EH (cell line): ENCODE results near the gene TNNT2.
A peak's percentile ranks its signal among the peaks of the same experiment; 100 is the strongest.

Source experiments
- DNase-seq: peaks from one replicate; pipeline ENCODE4 v3.0.0-alpha.2; 2015; ENCODE audit warnings: low read depth

The TNNT2 gene

GRCh38 chr1:201356701-201357100 is 20.8 kb downstream of the TNNT2 start:
- no peak for DNase-seq

- no peak for DNase-seq
Measured at GRCh38 chr1:201356236-201356635, 21.2 kb downstream of the TNNT2 start.

- DNase-seq, result no peak
Measured at GRCh38 chr1:201355471-201355870, 22.0 kb downstream of the TNNT2 start.

- no peak for DNase-seq
Measured at GRCh38 chr1:201354901-201355295, 22.6 kb downstream of the TNNT2 start.

- no peak for DNase-seq
Measured at GRCh38 chr1:201354151-201354900, 23.2 kb downstream of the TNNT2 start.

- no peak for DNase-seq
Measured at GRCh38 chr1:201353186-201353940, 24.1 kb downstream of the TNNT2 start.

GRCh38 chr1:201351617-201352016 is 25.9 kb downstream of the TNNT2 start:
- no peak for DNase-seq

GRCh38 chr1:201350884-201351283 is 26.6 kb downstream of the TNNT2 start:
- DNase-seq, result no peak

GRCh38 chr1:201350361-201350725 is 27.1 kb downstream of the TNNT2 start:
- DNase-seq, result no peak

GRCh38 chr1:201349092-201349491 is 28.4 kb downstream of the TNNT2 start:
- no peak for DNase-seq

GRCh38 chr1:201348211-201348566 is 29.3 kb downstream of the TNNT2 start:
- DNase-seq, result peak; percentile 61

- DNase-seq, result no peak
Measured at GRCh38 chr1:201347498-201348210, 29.8 kb downstream of the TNNT2 start.

GRCh38 chr1:201346987-201347386 is 30.5 kb downstream of the TNNT2 start:
- DNase-seq, result no peak

- DNase-seq, result peak; percentile 71
Measured at GRCh38 chr1:201346337-201346939, 31.0 kb downstream of the TNNT2 start.

- no peak for DNase-seq
Measured at GRCh38 chr1:201345081-201345355, 32.5 kb downstream of the TNNT2 start.

GRCh38 chr1:201344206-201345080 is 33.0 kb downstream of the TNNT2 start:
- no peak for DNase-seq

GRCh38 chr1:201341377-201341776 is 36.1 kb downstream of the TNNT2 start:
- DNase-seq, result no peak

GRCh38 chr1:201336711-201337450 is 40.6 kb downstream of the TNNT2 start:
- no peak for DNase-seq

GRCh38 chr1:201335901-201336300 is 41.6 kb downstream of the TNNT2 start:
- DNase-seq, result no peak

- DNase-seq, result no peak
Measured at GRCh38 chr1:201335174-201335870, 42.2 kb downstream of the TNNT2 start.
